H9 (cell line): Measurements from ENCODE around the gene PROKR2. TPM values are rescaled to one million over a fixed set of nuclear protein-coding genes. Genes with fewer than 3 reads are reported as not detected.

Source experiments
- DNase-seq: peaks from one replicate; pipeline ENCODE4 v3.0.0-alpha.2; 2017
- H2AFZ ChIP-seq: one replicate; pipeline ENCODE4 v1.6.1; 2013; ENCODE audit warnings: mild to moderate bottlenecking, low read length, control low read depth, moderate library complexity
- H2AK5ac ChIP-seq: 2 replicates; pipeline ENCODE4 v1.6.1; 2013; ENCODE audit warnings: low read length, control low read depth, mixed read lengths; ENCODE audit not compliant: insufficient read length
- H2BK120ac ChIP-seq: one replicate; pipeline ENCODE4 v1.6.1; 2013; ENCODE audit warnings: low read depth, mild to moderate bottlenecking, low read length, control low read depth, inconsistent platforms; ENCODE audit not compliant: poor library complexity, severe bottlenecking
- H2BK12ac ChIP-seq: 2 replicates; pipeline ENCODE4 v1.6.1; 2013; ENCODE audit warnings: low read length, control low read depth, mixed read lengths, low read depth; ENCODE audit not compliant: insufficient read length
- H2BK15ac ChIP-seq: 2 replicates; pipeline ENCODE4 v1.6.1; 2013; ENCODE audit warnings: low read depth, low read length, control low read depth
- H2BK20ac ChIP-seq: one replicate; pipeline ENCODE4 v1.6.1; 2013; ENCODE audit warnings: low read depth, mild to moderate bottlenecking, low read length, control low read depth, inconsistent platforms; ENCODE audit not compliant: poor library complexity, severe bottlenecking
- H2BK5ac ChIP-seq: 2 replicates; pipeline ENCODE4 v1.6.1; 2013; ENCODE audit warnings: low read length, control low read depth, mixed read lengths; ENCODE audit not compliant: insufficient read length
- H3K14ac ChIP-seq: 2 replicates; pipeline ENCODE4 v1.6.1; 2013; ENCODE audit warnings: low read length, control low read depth; ENCODE audit not compliant: insufficient read depth
- H3K18ac ChIP-seq: 2 replicates; pipeline ENCODE4 v1.6.1; 2013; ENCODE audit warnings: low read depth, mild to moderate bottlenecking, mixed read lengths, low read length, control low read depth; ENCODE audit not compliant: insufficient read length
- H3K23ac ChIP-seq: 2 replicates; pipeline ENCODE4 v1.6.1; 2013; ENCODE audit warnings: low read length, control low read depth, mixed read lengths, low read depth; ENCODE audit not compliant: insufficient read length
- H3K23me2 ChIP-seq: 2 replicates; pipeline ENCODE4 v1.6.1; 2013; ENCODE audit warnings: low read depth, mild to moderate bottlenecking, mixed read lengths, low read length, control low read depth; ENCODE audit not compliant: insufficient read length, poor library complexity, severe bottlenecking
- H3K27ac ChIP-seq: 2 replicates; pipeline ENCODE4 v1.5.1; 2013; ENCODE audit warnings: low read length, control low read depth, mixed read lengths, low read depth; ENCODE audit not compliant: insufficient read length
- H3K27me3 ChIP-seq: 2 replicates; pipeline ENCODE4 v1.6.1; 2013; ENCODE audit warnings: low read length, control low read depth, inconsistent platforms; ENCODE audit not compliant: insufficient read depth
- H3K4ac ChIP-seq: 2 replicates; pipeline ENCODE4 v1.6.1; 2013; ENCODE audit warnings: low read depth, mild to moderate bottlenecking, control low read depth, inconsistent platforms, low read length, moderate library complexity
- H3K4me1 ChIP-seq: 2 replicates; pipeline ENCODE4 v1.6.1; 2013; ENCODE audit warnings: low read length, control low read depth, inconsistent platforms; ENCODE audit not compliant: insufficient read depth
- H3K4me2 ChIP-seq: 2 replicates; pipeline ENCODE4 v1.6.1; 2013; ENCODE audit warnings: low read length, control low read depth, mixed read lengths; ENCODE audit not compliant: insufficient read length, insufficient read depth
- H3K56ac ChIP-seq: 2 replicates; pipeline ENCODE4 v1.6.1; 2013; ENCODE audit warnings: low read depth, mild to moderate bottlenecking, mixed read lengths, low read length, control low read depth; ENCODE audit not compliant: insufficient read length
- H3K79me1 ChIP-seq: 2 replicates; pipeline ENCODE4 v1.6.1; 2013; ENCODE audit warnings: low read depth, mild to moderate bottlenecking, moderate library complexity, low read length, control low read depth, inconsistent platforms; ENCODE audit not compliant: insufficient read depth, poor library complexity, severe bottlenecking
- H3K79me2 ChIP-seq: 2 replicates; pipeline ENCODE4 v1.6.1; 2013; ENCODE audit warnings: low read length, control low read depth, inconsistent platforms; ENCODE audit not compliant: insufficient read depth
- H3K9ac ChIP-seq: 2 replicates; pipeline ENCODE4 v1.6.1; 2013; ENCODE audit warnings: low read length, control low read depth, mixed read lengths; ENCODE audit not compliant: insufficient read length; ENCODE audit errors: extremely low read depth
- H3K9me3 ChIP-seq: one replicate; pipeline ENCODE4 v1.6.1; 2013; ENCODE audit warnings: low read depth, low read length, inconsistent platforms; ENCODE audit not compliant: control insufficient read depth
- H3T11ph ChIP-seq: one replicate; pipeline ENCODE4 v1.6.1; 2013; ENCODE audit warnings: mild to moderate bottlenecking, low read length, control low read depth, inconsistent platforms
- H4K20me1 ChIP-seq: one replicate; pipeline ENCODE4 v1.6.1; 2013; ENCODE audit not compliant: control insufficient read depth, insufficient read length, insufficient read depth
- H4K5ac ChIP-seq: 2 replicates; pipeline ENCODE4 v1.6.1; 2013; ENCODE audit warnings: low read depth, mild to moderate bottlenecking, mixed read lengths, low read length, control low read depth; ENCODE audit not compliant: insufficient read length
- H4K8ac ChIP-seq: replicated peaks from 2 replicates; pipeline ENCODE4 v1.6.1; 2013; ENCODE audit warnings: low read length, control low read depth, mixed read lengths, low read depth; ENCODE audit not compliant: insufficient read length
- H4K91ac ChIP-seq: 2 replicates; pipeline ENCODE4 v1.6.1; 2013; ENCODE audit warnings: low read depth, mild to moderate bottlenecking, moderate library complexity, mixed read lengths, low read length, control low read depth; ENCODE audit not compliant: insufficient read length
- H3K27ac Mint-ChIP-seq, 3 experiments: 2 replicates in 2 of 3; 3 replicates in 1 of 3; pipeline ENCODE4 v1.8.0; 2020 to 2021; ENCODE audit warnings: mixed read lengths in 3 of 3, mild to moderate bottlenecking in 1 of 3, moderate library complexity in 1 of 3
- H3K27me3 Mint-ChIP-seq: 2 replicates; pipeline ENCODE4 v1.8.0; 2021; ENCODE audit warnings: low read depth, mild to moderate bottlenecking, moderate library complexity, mixed read lengths
- H3K36me3 Mint-ChIP-seq, 3 experiments: 2 replicates in 2 of 3; 3 replicates in 1 of 3; pipeline ENCODE4 v1.8.0; 2020 to 2021; ENCODE audit warnings: low read depth in 3 of 3, mixed read lengths in 3 of 3; ENCODE audit not compliant: insufficient read depth in 1 of 3
- H3K4me1 Mint-ChIP-seq, 2 experiments: 2 replicates each; pipeline ENCODE4 v1.8.0; 2020; ENCODE audit warnings: mixed read lengths in 2 of 2
- H3K4me3 Mint-ChIP-seq, 2 experiments: 2 replicates in 1 of 2; 3 replicates in 1 of 2; pipeline ENCODE4 v1.8.0; 2020 to 2021; ENCODE audit warnings: mild to moderate bottlenecking in 2 of 2, mixed read lengths in 2 of 2, moderate library complexity in 1 of 2
- H3K9me3 Mint-ChIP-seq, 2 experiments: 2 replicates in 1 of 2; 3 replicates in 1 of 2; pipeline ENCODE4 v1.8.0; 2020; ENCODE audit warnings: mild to moderate bottlenecking in 2 of 2, mixed read lengths in 2 of 2, moderate library complexity in 1 of 2
- WGBS: extraction: QIAGEN DNeasy Blood & Tissue Kit; methylation state at CpG from one replicate; pipeline ENCODE4 v1.1.7; 2013; ENCODE audit warnings: missing lambda C conversion rate, low lambda C conversion rate, mixed read lengths; ENCODE audit not compliant: insufficient read length; ENCODE audit errors: extremely low coverage; 5-methylcytosine and 5-hydroxymethylcytosine counted together
- total RNA-seq: library from RNA; stranded (reverse); gene quantifications from 2 replicates; pipeline ENCODE4 v1.2.1, GENCODE V29; 2021
- TF ChIP-seq, protein P1 (sequence below): fragments of 200-600 bp; sonication (generic); conservative IDR thresholded peaks from 3 replicates; pipeline ENCODE4 v1.8.0; 2021; ENCODE audit warnings: antibody characterized with exemption, mild to moderate bottlenecking

The PROKR2 gene
- total RNA-seq, 1 experiment from 2014 or later: 0.46 TPM

DNA sequence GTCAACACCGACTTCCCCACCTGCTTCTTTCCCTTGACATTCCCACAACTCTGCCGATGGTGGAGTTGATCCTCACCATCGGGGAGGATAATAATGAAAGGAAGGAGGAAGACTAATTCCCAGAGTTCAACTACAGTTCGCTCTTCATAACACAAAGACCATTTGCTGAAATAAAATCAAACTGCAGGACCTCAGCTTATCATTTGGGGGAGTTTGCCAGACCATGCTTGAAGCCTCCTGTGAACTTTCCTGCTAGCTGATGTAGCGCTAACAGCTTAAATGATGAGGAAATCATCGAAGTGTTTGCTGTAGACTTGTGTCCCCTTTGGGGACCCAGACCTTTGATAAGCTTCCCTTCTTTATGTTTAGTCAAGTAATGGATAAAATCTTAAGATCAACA is 26.2 kb downstream of the PROKR2 start:
- WGBS: no CpG with 5 or more reads among the region's 6 CpGs
- no peaks in the 10 kb centered on the region for H3K9me3 ChIP-seq
- no peak overlapping the region for H3K27ac Mint-ChIP-seq
- H3K9ac ChIP-seq: no peak overlapping the region
- no peak overlapping the region for H2BK5ac ChIP-seq
- H3K23ac ChIP-seq: no peak overlapping the region
- H3K18ac ChIP-seq: no peak overlapping the region
- no peaks in the 10 kb centered on the region for H3K79me2 ChIP-seq
- H2AK5ac ChIP-seq: no peak overlapping the region
- H3K4ac ChIP-seq: no peak overlapping the region
- no peak overlapping the region for H4K91ac ChIP-seq
- no peaks in the 10 kb centered on the region for H3K4me1 ChIP-seq
- no peak overlapping the region for H2BK15ac ChIP-seq
- no peaks in the 10 kb centered on the region for H3K4me1 Mint-ChIP-seq
- H3K27me3 ChIP-seq: no peaks in the 10 kb centered on the region
- H3K9me3 Mint-ChIP-seq: peaks cover 17 to 21% of the 10 kb centered on the region in 2 experiments
- no peak overlapping the region for H3K4me2 ChIP-seq
- H3K27me3 Mint-ChIP-seq: peaks cover 14% of the 10 kb centered on the region
- H3T11ph ChIP-seq: no peak overlapping the region
- no peaks in the 10 kb centered on the region for H3K23me2 ChIP-seq
- TF ChIP-seq, protein P1, sequence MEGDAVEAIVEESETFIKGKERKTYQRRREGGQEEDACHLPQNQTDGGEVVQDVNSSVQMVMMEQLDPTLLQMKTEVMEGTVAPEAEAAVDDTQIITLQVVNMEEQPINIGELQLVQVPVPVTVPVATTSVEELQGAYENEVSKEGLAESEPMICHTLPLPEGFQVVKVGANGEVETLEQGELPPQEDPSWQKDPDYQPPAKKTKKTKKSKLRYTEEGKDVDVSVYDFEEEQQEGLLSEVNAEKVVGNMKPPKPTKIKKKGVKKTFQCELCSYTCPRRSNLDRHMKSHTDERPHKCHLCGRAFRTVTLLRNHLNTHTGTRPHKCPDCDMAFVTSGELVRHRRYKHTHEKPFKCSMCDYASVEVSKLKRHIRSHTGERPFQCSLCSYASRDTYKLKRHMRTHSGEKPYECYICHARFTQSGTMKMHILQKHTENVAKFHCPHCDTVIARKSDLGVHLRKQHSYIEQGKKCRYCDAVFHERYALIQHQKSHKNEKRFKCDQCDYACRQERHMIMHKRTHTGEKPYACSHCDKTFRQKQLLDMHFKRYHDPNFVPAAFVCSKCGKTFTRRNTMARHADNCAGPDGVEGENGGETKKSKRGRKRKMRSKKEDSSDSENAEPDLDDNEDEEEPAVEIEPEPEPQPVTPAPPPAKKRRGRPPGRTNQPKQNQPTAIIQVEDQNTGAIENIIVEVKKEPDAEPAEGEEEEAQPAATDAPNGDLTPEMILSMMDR: no peak
- no peak overlapping the region for H3K4me3 Mint-ChIP-seq
- no peak overlapping the region for H2BK12ac ChIP-seq
- H3K56ac ChIP-seq: no peak overlapping the region
- H3K14ac ChIP-seq: no peak overlapping the region
- no peak overlapping the region for H2AFZ ChIP-seq
- H3K27ac ChIP-seq: no peak overlapping the region
- no peak overlapping the region for H4K8ac ChIP-seq
- peaks cover 0 to 8% (median 7%) of the 10 kb centered on the region in 3 experiments; a peak in 6 of 7 replicates for H3K36me3 Mint-ChIP-seq
- no peaks in the 10 kb centered on the region for H3K79me1 ChIP-seq
- H2BK20ac ChIP-seq: no peak overlapping the region
- no peak overlapping the region for H4K5ac ChIP-seq
- H2BK120ac ChIP-seq: no peak overlapping the region
- no peak for DNase-seq
- no peaks in the 10 kb centered on the region for H4K20me1 ChIP-seq
